Smooth muscle cell (in vitro differentiated cells): ENCODE measurements around the gene PTGER3. TPM values are rescaled to one million over a fixed set of nuclear protein-coding genes. Genes with fewer than 3 reads are reported as not detected.

Source experiments
- DNase-seq: peaks from one replicate; lab custom pipeline; 2025; ENCODE audit not compliant: unreplicated experiment; lab: John Stamatoyannopoulos, UW
- H2AFZ ChIP-seq: fragments of 200-600 bp; sonication (generic); 2 replicates; pipeline ENCODE4 v1.6.0; 2016; ENCODE audit warnings: antibody characterized with exemption, low read depth, mild to moderate bottlenecking
- H3F3A ChIP-seq: fragments of 200-600 bp; sonication (generic); 2 replicates; pipeline ENCODE4 v1.6.0; 2017; ENCODE audit warnings: antibody characterized with exemption, low read depth
- H3K27ac ChIP-seq: fragments of 200-600 bp; sonication (generic); 2 replicates; pipeline ENCODE4 v1.5.1; 2016; ENCODE audit warnings: low read depth, mild to moderate bottlenecking
- H3K27me3 ChIP-seq: fragments of 200-600 bp; sonication (generic); 2 replicates; pipeline ENCODE4 v1.6.1; 2016; ENCODE audit warnings: low read depth, mild to moderate bottlenecking
- H3K36me3 ChIP-seq: fragments of 200-600 bp; sonication (generic); 2 replicates; pipeline ENCODE4 v1.5.1; 2016; ENCODE audit warnings: low read depth
- H3K4me1 ChIP-seq: fragments of 200-600 bp; sonication (generic); 2 replicates; pipeline ENCODE4 v1.5.1; 2016; ENCODE audit warnings: low read depth
- H3K4me2 ChIP-seq: fragments of 200-600 bp; sonication (generic); 2 replicates; pipeline ENCODE4 v1.6.0; 2016; ENCODE audit warnings: mild to moderate bottlenecking
- H3K4me3 ChIP-seq: fragments of 200-600 bp; sonication (generic); 2 replicates; pipeline ENCODE4 v1.5.1; 2016; ENCODE audit warnings: mild to moderate bottlenecking
- H3K79me2 ChIP-seq: fragments of 200-600 bp; sonication (generic); 2 replicates; pipeline ENCODE4 v1.6.0; 2016; ENCODE audit warnings: low read depth, mild to moderate bottlenecking
- H3K9ac ChIP-seq: fragments of 200-600 bp; sonication (generic); 2 replicates; pipeline ENCODE4 v1.6.0; 2016; ENCODE audit warnings: low read depth
- H3K9me3 ChIP-seq: fragments of 200-600 bp; sonication (generic); replicated peaks from 2 replicates; pipeline ENCODE4 v1.5.1; 2016; ENCODE audit warnings: low read depth
- H4K20me1 ChIP-seq: fragments of 200-600 bp; sonication (generic); 2 replicates; pipeline ENCODE4 v1.6.0; 2016; ENCODE audit warnings: low read depth
- CTCF ChIP-seq: fragments of 200-600 bp; sonication (generic); IDR thresholded peaks from 2 replicates; pipeline ENCODE4 v1.5.1; 2017; ENCODE audit warnings: borderline replicate concordance, mild to moderate bottlenecking, antibody characterized with exemption; ENCODE audit not compliant: insufficient read depth, poor library complexity, severe bottlenecking
- WGBS: methylation state at CpG from one replicate; pipeline ENCODE4 v1.1.7; 2016; ENCODE audit warnings: low lambda C conversion rate; 5-methylcytosine and 5-hydroxymethylcytosine counted together
- polyA plus RNA-seq: library from polyadenylated mRNA; unstranded; fragments of >200 nt; fragmentation: Nextera tagmentation; extraction: Ambion mirVana; gene quantifications from 2 replicates; pipeline ENCODE4 v1.2.1, GENCODE V29; 2016
- total RNA-seq: library from RNA; depleted of rRNA; stranded (reverse); fragments of >200 nt; gene quantifications from 2 replicates; pipeline ENCODE4 v1.2.3, GENCODE V29; 2014

PTGER3 gene
- total and polyA plus RNA-seq, 2 experiments from 2014 or later = 0.37 to 2.7 TPM

- peak overlapping the region; percentile 89 for H3K4me2 ChIP-seq
- no peaks in the 10 kb centered on the region for H3K4me1 ChIP-seq
- peaks cover 38% of the 10 kb centered on the region for H3K27me3 ChIP-seq
- peak overlapping the region; percentile 73 for H2AFZ ChIP-seq
- peak overlapping the region; percentile 47 for H3K4me3 ChIP-seq
- H3K9ac ChIP-seq = no peak overlapping the region
- no peaks in the 10 kb centered on the region for H4K20me1 ChIP-seq
- WGBS = 34% methylated on average over 73 of the region's 73 CpGs
- H3K27ac ChIP-seq = no peak overlapping the region
- DNase-seq = no peak
- H3F3A ChIP-seq = no peaks in the 10 kb centered on the region
- TF ChIP-seq CTCF = no peak
- H3K79me2 ChIP-seq = no peaks in the 10 kb centered on the region
- no peaks in the 10 kb centered on the region for H3K36me3 ChIP-seq
- no peaks in the 10 kb centered on the region for H3K9me3 ChIP-seq
Observed at GRCh38 chr1:71046891-71047634, 553 bp downstream of the PTGER3 start.

GRCh38 chr1:71045463-71046028 lies 2.1 kb downstream of the PTGER3 start:
- Histone ChIP-seq H3K27me3 (peaks cover 38% of the 10 kb centered on the region), H4K20me1 (no peaks in the 10 kb centered on the region), H3K4me1 (no peaks in the 10 kb centered on the region), H3K4me2 (no peak overlapping the region), H3K9me3 (no peaks in the 10 kb centered on the region), H3K79me2 (no peaks in the 10 kb centered on the region), H2AFZ (no peak overlapping the region), H3K4me3 (no peak overlapping the region), H3F3A (no peaks in the 10 kb centered on the region), H3K36me3 (no peaks in the 10 kb centered on the region), H3K9ac (no peak overlapping the region), H3K27ac (no peak overlapping the region)
- 88% methylated on average over 16 of the region's 16 CpGs for WGBS
- no peak for DNase-seq
- TF ChIP-seq CTCF = no peak

- WGBS = 92% methylated on average over 1 of the region's 1 CpG
- no peak overlapping the region for H3K4me3 ChIP-seq
- DNase-seq = no peak
- no peaks in the 10 kb centered on the region for H3K36me3 ChIP-seq
- peaks cover 37% of the 10 kb centered on the region for H3K27me3 ChIP-seq
- H3K27ac ChIP-seq = no peak overlapping the region
- no peak overlapping the region for H3K9ac ChIP-seq
- H3K79me2 ChIP-seq = no peaks in the 10 kb centered on the region
- no peaks in the 10 kb centered on the region for H3F3A ChIP-seq
- H3K4me2 ChIP-seq = no peak overlapping the region
- no peaks in the 10 kb centered on the region for H3K4me1 ChIP-seq
- TF ChIP-seq CTCF = no peak
- no peak overlapping the region for H2AFZ ChIP-seq
- no peaks in the 10 kb centered on the region for H4K20me1 ChIP-seq
- no peaks in the 10 kb centered on the region for H3K9me3 ChIP-seq
Observed at GRCh38 chr1:71044833-71045232, 2.8 kb downstream of the PTGER3 start.

- H3K36me3 ChIP-seq = no peaks in the 10 kb centered on the region
- H4K20me1 ChIP-seq = no peaks in the 10 kb centered on the region
- no peaks in the 10 kb centered on the region for H3K9me3 ChIP-seq
- H3K27me3 ChIP-seq = peaks cover 19% of the 10 kb centered on the region
- H3K4me3 ChIP-seq = no peak overlapping the region
- H2AFZ ChIP-seq = no peak overlapping the region
- no peak for TF ChIP-seq CTCF
- H3K27ac ChIP-seq = no peak overlapping the region
- H3K79me2 ChIP-seq = no peaks in the 10 kb centered on the region
- no peaks in the 10 kb centered on the region for H3F3A ChIP-seq
- DNase-seq = no peak
- no peaks in the 10 kb centered on the region for H3K4me1 ChIP-seq
- no peak overlapping the region for H3K9ac ChIP-seq
- no peak overlapping the region for H3K4me2 ChIP-seq
Observed at GRCh38 chr1:71043065-71043464, 4.6 kb downstream of the PTGER3 start.
